ENCODE measurements around the gene NID1.
"Not testable (repeated sequence)": the region's sequence is repeated elsewhere in the genome, so short reads cannot be mapped to it uniquely, and the experiment has no call there.

Gene NID1

GRCh38 chr1:235996048-235996785 is 68.7 kb downstream of the NID1 start:
- no peak for DNase-seq (ENCODE audit: low spot score)

- no peak for DNase-seq (ENCODE audit: low spot score)
Observed at GRCh38 chr1:235995511-235995910, 69.4 kb downstream of the NID1 start.

- no peak for DNase-seq (ENCODE audit: low spot score)
Observed at GRCh38 chr1:235993652-235994051, 71.2 kb downstream of the NID1 start.

- DNase-seq (ENCODE audit: low spot score) = no peak
Observed at GRCh38 chr1:235992868-235993267, 72.0 kb downstream of the NID1 start.

- no peak for DNase-seq (ENCODE audit: low spot score)
Observed at GRCh38 chr1:235992346-235992745, 72.5 kb downstream of the NID1 start.

- peak; percentile 43 for DNase-seq (ENCODE audit: low spot score)
Observed at GRCh38 chr1:235990330-235990795, 74.5 kb downstream of the NID1 start.

GRCh38 chr1:235989105-235989504 is 75.8 kb downstream of the NID1 start:
- no peak for DNase-seq (ENCODE audit: low spot score)

GRCh38 chr1:235986869-235987268 is 78.0 kb downstream of the NID1 start:
- DNase-seq (ENCODE audit: low spot score) = no peak

- DNase-seq (ENCODE audit: low spot score) = peak; percentile 85
Observed at GRCh38 chr1:235984041-235984825, 80.7 kb downstream of the NID1 start.

- DNase-seq (ENCODE audit: low spot score) = no peak
Observed at GRCh38 chr1:235980976-235981375, 83.9 kb downstream of the NID1 start.

GRCh38 chr1:235979716-235980333 is 85.1 kb downstream of the NID1 start:
- DNase-seq (ENCODE audit: low spot score) = no peak

- no peak for DNase-seq (ENCODE audit: low spot score)
Observed at GRCh38 chr1:235979176-235979575, 85.7 kb downstream of the NID1 start.

- no peak for DNase-seq (ENCODE audit: low spot score)
Observed at GRCh38 chr1:235976490-235976889, 88.4 kb downstream of the NID1 start.

- no peak for DNase-seq (ENCODE audit: low spot score)
Observed at GRCh38 chr1:235974616-235975015, 90.3 kb downstream of the NID1 start.

GRCh38 chr1:235972691-235973090 is 92.2 kb downstream of the NID1 start:
- not testable (repeated sequence) for DNase-seq (ENCODE audit: low spot score)

GRCh38 chr1:235972311-235972689 is 92.6 kb downstream of the NID1 start:
- peak; percentile 70 for DNase-seq (ENCODE audit: low spot score)

- DNase-seq (ENCODE audit: low spot score) = peak; percentile 92
Observed at GRCh38 chr1:235971571-235972310, 93.1 kb downstream of the NID1 start.

- DNase-seq (ENCODE audit: low spot score) = no peak
Observed at GRCh38 chr1:235971020-235971419, 93.9 kb downstream of the NID1 start.

GRCh38 chr1:235968831-235969230 is 96.1 kb downstream of the NID1 start:
- no peak for DNase-seq (ENCODE audit: low spot score)

GRCh38 chr1:235966134-235966533 is 98.8 kb downstream of the NID1 start:
- DNase-seq (ENCODE audit: low spot score) = not testable (repeated sequence)

- no peak for DNase-seq (ENCODE audit: low spot score)
Observed at GRCh38 chr1:235960809-235961208, 104.1 kb downstream of the NID1 start.

GRCh38 chr1:235958021-235958420 is 106.9 kb downstream of the NID1 start:
- DNase-seq (ENCODE audit: low spot score) = no peak
